Body of pancreas (tissue), 4 donors: ENCODE data around the gene CDH16.

Source experiments
- CTCF ChIP-seq, 7 experiments: fragments of 450-650 bp in 4 of 7; fragments of 200-600 bp in 3 of 7; sonication (generic) in 3 of 7; IDR thresholded peaks; one replicate each; pipeline ENCODE4 v1.5.1; 2016 to 2019; ENCODE audit warnings: antibody characterized with exemption in 7 of 7
- POLR2A ChIP-seq, 3 donors: fragments of 450-650 bp; IDR thresholded peaks; one replicate each; pipeline ENCODE4 v1.6.1; 2016; ENCODE audit warnings: antibody characterized with exemption in 3 of 3, mild to moderate bottlenecking in 2 of 3

DNA sequence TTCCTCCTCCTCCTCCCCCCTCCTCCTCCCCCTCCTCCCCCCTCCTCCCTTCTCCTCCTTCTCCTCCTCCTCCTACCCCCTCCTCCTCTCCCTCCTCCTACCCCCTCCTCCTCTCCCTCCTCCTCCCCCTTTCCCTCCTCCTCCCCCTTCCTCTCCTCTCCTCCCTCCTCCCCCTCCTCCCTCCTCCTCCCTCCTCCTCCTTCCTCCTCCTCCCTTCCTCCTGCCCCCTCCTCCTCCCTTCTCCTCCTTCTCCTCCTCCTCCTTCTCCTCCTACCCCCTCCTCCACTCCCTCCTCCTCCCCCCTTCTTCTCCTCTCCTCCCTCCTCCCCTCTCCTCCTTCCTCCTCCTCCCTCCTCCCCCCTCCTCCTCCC, 45.0 kb downstream of the CDH16 start:
- TF ChIP-seq CTCF (IDR thresholded peaks at IDR 0.05) (no peak), POLR2A (IDR thresholded peaks at IDR 0.05) (no peak)
